Progenitor cell of endocrine pancreas (in vitro differentiated cells): ENCODE results near the gene CLC. TPM values are rescaled to one million over a fixed set of nuclear protein-coding genes. Genes with fewer than 3 reads are reported as not detected.

Experiments used
- DNase-seq: peaks from one replicate; pipeline ENCODE4 v3.0.0; 2021; ENCODE audit warnings: low spot score; ENCODE audit not compliant: unreplicated experiment
- H3K27ac Mint-ChIP-seq: 2 replicates; pipeline ENCODE4 v1.8.0; 2021; ENCODE audit warnings: mild to moderate bottlenecking, moderate library complexity, mixed read lengths
- H3K27me3 Mint-ChIP-seq: 2 replicates; pipeline ENCODE4 v1.8.0; 2021; ENCODE audit warnings: mixed read lengths
- H3K36me3 Mint-ChIP-seq: 2 replicates; pipeline ENCODE4 v1.8.0; 2022; ENCODE audit warnings: mixed read lengths; ENCODE audit not compliant: insufficient read depth
- H3K4me1 Mint-ChIP-seq: 2 replicates; pipeline ENCODE4 v1.8.0; 2021; ENCODE audit warnings: low read depth, mixed read lengths
- H3K4me3 Mint-ChIP-seq: 2 replicates; pipeline ENCODE4 v1.8.0; 2021; ENCODE audit warnings: low read depth, mild to moderate bottlenecking, moderate library complexity, mixed read lengths
- H3K9me3 Mint-ChIP-seq: 2 replicates; pipeline ENCODE4 v1.8.0; 2021; ENCODE audit warnings: low read depth, mixed read lengths
- CTCF ChIP-seq: fragments of 200-600 bp; sonication (generic); IDR thresholded peaks from one replicate; pipeline ENCODE4 v1.5.0; 2021; ENCODE audit warnings: antibody characterized with exemption, mild to moderate bottlenecking; ENCODE audit not compliant: unreplicated experiment
- total RNA-seq: library from RNA; stranded (reverse); gene quantifications from 2 replicates; pipeline ENCODE4 v1.2.1, GENCODE V29; 2021

The CLC gene
- total RNA-seq, 1 donor from 2014 or later, result not detected

GRCh38 chr19:39740395-39740794 lies 2.6 kb upstream of the CLC start:
- H3K4me3 Mint-ChIP-seq, result no peak overlapping the region
- H3K27me3 Mint-ChIP-seq, result peaks cover 74% of the 10 kb centered on the region
- no peak overlapping the region for H3K27ac Mint-ChIP-seq
- DNase-seq, result no peak
- no peaks in the 10 kb centered on the region for H3K36me3 Mint-ChIP-seq
- no peaks in the 10 kb centered on the region for H3K9me3 Mint-ChIP-seq
- TF ChIP-seq CTCF, result no peak
- peaks cover 4% of the 10 kb centered on the region for H3K4me1 Mint-ChIP-seq

- TF ChIP-seq CTCF, result no peak
- no peak for DNase-seq
- Mint-ChIP-seq H3K4me3 (no peak overlapping the region), H3K27ac (no peak overlapping the region), H3K27me3 (peaks cover 71% of the 10 kb centered on the region), H3K9me3 (no peaks in the 10 kb centered on the region), H3K4me1 (peaks cover 4% of the 10 kb centered on the region), H3K36me3 (no peaks in the 10 kb centered on the region)
Measured at GRCh38 chr19:39738814-39739213, 985 bp upstream of the CLC start.

GRCh38 chr19:39737351-39737750 lies 478 bp downstream of the CLC start:
- DNase-seq, result no peak
- Mint-ChIP-seq H3K27ac (no peak overlapping the region), H3K36me3 (no peaks in the 10 kb centered on the region), H3K9me3 (no peaks in the 10 kb centered on the region), H3K4me3 (no peak overlapping the region), H3K4me1 (peaks cover 4% of the 10 kb centered on the region), H3K27me3 (peaks cover 60% of the 10 kb centered on the region)
- no peak for TF ChIP-seq CTCF

GRCh38 chr19:39736088-39736487 lies 1.7 kb downstream of the CLC start:
- Mint-ChIP-seq H3K36me3 (no peaks in the 10 kb centered on the region), H3K9me3 (no peaks in the 10 kb centered on the region), H3K27me3 (peaks cover 61% of the 10 kb centered on the region), H3K4me1 (no peaks in the 10 kb centered on the region), H3K4me3 (no peak overlapping the region), H3K27ac (no peak overlapping the region)
- DNase-seq, result no peak
- TF ChIP-seq CTCF, result no peak

- no peaks in the 10 kb centered on the region for H3K4me1 Mint-ChIP-seq
- no peaks in the 10 kb centered on the region for H3K9me3 Mint-ChIP-seq
- no peaks in the 10 kb centered on the region for H3K36me3 Mint-ChIP-seq
Measured at GRCh38 chr19:39735688-39736087, 2.1 kb downstream of the CLC start.

More at GRCh38 chr19:39735688-39736087, 2.1 kb downstream of the CLC start:
- Mint-ChIP-seq H3K27me3 (peaks cover 64% of the 10 kb centered on the region), H3K27ac (no peak overlapping the region), H3K4me3 (no peak overlapping the region)
- no peak for DNase-seq
- TF ChIP-seq CTCF, result no peak
